GM18508 (cell line): ENCODE results near the gene OLIG3.

ENCODE experiments used
- ATAC-seq: cut with Tn5 transposase; IDR thresholded peaks from one replicate; pipeline ENCODE4 v1.9.1; 2021; ENCODE audit warnings: moderate number of reproducible peaks; ENCODE audit not compliant: insufficient read depth, unreplicated experiment

OLIG3 gene

DNA sequence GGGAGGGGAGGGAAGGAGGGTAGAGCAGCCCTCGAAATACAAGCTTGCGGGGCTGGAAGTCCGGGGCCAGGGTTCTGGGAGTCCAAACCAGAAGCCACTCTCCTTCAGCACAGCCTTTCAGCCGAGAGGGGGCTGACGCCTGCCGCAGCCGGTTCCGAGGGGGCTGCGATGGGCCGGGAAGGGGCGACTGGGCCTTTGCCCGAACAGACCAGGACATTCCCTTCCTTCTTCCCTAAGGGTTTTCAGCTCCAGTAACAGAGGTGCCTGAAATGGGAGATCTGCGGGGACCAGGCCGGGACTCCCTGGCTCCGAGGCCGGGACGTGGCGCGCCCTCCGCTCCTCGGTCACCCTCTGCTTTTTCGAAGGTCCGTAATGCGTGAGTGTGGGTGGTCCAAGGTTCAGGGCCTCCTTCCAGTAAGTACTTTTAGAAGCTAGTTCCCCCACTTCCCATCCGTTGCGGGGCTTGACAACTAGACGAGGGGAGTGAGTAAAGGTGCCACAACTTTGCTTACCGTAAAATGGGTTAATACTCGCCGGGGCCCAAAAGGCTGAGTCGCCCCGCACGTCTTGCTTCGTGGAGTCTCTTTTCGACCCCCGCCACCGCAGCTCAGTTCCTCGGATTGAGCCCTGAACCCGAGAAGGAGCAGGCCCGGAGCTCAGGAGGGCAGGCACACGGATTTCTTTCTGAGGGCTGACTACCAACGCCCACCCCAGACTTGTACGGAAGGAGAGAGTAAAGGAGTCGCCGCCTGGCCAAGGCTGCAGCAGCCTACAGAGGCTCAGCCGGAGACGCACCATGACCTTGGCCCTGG lies 2.9 kb upstream of the OLIG3 start:
- no peak for ATAC-seq

GRCh38 chr6:137496368-137496767 lies 2.2 kb upstream of the OLIG3 start:
- no peak for ATAC-seq

- no peak for ATAC-seq
Observed at GRCh38 chr6:137495703-137496336, 1.6 kb upstream of the OLIG3 start.

GRCh38 chr6:137494988-137495702 lies 951 bp upstream of the OLIG3 start:
- no peak for ATAC-seq

- ATAC-seq, result no peak
Observed at GRCh38 chr6:137493218-137494038, 766 bp downstream of the OLIG3 start.

DNA sequence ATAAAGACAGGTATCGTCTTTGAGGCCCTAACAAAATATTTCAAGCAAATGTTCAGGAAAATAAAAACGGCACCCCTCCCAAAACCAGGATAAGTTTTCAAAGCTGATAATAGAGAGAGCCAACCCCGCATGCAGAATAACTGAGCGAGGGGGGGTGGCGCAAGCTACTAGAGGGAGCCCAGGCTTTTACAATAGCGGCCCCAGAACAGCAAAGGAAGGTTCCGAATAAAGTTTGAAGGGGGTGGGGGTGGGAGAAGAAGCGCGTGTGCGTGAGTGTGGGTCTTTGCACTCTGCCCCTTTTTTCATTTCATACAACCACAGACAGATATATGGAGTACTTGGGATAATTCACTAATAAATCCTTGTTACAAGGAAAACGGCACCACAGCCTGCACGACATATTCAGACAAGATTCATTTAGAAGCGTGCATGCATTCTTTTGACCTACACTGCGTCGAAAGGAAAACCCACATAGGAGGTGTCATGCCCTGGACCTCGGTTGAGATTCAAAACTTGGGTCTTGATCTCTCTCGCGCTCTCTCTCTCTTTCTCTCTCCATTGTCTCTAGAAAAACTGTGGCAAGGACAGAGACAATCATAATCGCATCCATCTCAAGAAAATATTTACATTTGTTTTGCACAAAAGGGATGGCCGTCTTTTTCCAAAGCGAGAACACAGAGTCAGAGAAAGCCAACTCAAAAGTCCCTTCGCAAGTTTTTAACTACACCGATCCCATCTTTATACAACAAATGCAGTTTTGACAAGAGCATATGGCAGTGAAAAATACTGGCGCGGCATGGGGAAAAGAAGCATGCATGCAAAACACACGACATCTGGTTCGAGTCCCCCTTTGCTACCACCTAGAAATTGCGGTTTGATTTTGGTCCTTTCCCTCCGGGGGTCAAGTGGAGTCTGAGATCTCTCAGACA lies 1.6 kb downstream of the OLIG3 start:
- ATAC-seq, result no peak

DNA sequence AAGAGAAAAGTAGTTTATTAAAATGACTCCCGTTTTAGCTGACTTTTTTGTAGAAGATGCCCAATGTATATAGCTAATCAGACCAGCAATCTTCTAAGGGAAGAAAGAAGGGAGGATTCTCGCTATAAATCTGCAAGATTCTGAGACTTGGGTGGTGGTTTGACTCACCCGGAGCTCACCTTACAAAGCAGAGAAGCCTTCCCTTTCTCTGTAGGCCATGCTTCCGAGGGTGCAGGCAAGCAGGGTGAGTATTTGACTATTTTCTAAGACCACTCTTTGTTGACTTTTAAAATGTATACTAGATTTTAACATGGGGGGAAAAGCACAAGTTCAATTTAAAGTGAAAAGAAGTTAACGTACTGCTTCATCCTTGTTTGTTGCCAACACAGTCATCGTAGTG lies 2.7 kb downstream of the OLIG3 start:
- ATAC-seq, result no peak

DNA sequence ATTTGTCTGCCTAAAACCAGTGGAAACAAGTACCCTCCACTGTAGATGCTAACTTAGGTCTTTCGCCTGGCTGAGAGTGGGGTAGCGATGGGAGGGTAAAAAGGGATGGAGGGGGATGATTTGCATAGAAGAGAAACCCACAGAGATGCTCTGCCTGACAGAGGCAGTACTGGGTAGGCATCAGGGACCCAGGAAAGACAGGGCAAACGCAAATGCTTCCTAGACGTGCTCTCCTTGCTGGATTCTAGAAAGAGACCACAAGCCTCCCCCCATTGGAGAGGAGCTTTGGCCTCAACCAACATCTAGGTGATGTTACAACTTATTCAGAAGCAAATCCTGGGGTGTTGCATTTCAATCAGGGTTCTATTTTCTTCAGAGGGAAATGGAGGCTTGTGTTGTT lies 3.2 kb downstream of the OLIG3 start:
- no peak for ATAC-seq

DNA sequence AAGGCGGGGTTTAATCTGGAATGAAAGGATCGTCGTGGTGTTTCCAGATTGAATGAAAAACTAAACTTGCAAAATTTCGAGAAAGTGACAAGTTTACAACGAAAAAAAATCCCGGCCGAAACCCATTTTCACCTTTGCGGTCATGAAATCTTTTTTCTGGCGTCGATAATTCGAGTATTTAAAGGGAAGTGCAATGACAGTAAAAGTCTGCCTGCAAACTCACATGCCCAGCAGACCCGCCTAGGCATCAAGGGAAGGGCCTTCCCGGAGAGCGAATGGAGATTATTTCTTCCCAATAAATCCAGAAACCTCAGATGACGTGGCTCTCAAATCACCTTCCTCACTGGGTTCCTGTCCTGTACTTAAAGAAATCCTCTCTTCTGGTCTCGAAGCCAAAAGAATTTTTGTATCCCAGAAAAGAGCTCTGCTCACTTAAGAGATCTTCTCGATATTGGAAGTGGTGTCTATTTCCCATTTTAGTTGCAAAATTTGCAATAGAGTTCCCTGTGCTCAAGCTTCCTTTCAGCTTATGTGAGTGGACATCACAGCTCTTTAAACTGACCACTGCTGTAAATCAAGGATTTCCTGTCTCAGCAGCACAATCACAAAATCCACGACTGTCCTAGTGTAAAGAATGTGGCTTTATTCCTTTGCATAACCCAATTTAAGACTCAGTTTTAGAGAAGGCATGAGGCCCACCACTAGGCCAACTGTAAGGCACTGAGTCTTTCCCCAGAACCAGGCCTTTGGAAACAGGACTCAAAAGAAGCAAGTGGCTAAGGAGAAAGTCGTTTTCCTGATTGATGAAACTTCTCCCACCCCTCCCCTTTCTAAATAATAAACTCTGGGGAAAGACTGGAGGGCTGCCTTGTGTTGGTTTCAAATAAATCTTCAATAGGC lies 3.9 kb downstream of the OLIG3 start:
- ATAC-seq, result no peak

DNA sequence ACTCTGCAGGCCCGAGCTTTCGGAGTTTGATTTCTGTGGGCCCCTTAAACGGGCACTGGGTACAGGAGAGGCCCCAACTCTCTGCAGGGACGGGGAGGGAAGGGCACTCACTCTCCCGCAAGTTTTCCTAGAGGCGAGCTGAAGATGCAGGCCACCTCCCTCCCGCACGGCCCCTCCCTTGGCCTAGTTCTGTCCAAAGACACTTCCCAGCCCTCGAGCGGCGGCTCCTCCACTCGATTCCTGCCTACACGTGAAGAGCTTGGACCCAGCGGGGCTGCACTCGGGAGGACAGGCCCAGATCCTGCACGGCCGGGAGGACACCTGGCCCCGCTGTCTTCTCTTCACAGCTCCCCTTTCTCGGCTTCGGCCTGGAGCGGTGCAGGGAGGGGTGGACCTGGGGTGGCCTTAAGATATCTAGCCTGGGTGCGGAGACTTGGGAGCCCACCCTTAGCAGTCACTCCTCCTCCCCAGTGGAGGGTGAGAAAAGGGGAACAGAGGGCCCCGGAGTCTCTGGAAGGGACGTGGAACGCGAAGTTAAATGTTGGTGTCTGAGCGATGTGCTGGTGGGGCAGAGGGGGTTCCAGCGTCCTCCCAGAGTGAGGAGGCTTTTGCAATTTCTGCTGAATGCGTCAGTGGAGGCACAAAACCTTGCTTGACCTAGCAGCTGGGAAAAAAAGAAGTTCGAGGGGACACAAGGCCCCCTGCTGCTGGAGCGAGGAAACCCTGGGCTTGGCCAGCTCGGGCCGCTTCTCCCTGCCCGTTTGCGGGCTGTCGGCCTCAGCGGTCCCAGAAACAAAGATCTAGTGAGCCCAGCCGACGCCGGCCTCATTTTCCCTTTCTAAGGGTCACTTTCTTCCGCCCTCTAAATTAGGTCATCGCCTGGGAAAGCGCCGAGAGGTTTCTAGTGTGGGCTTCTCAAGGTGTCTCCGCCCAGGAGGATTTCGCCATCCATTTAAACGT lies 4.9 kb downstream of the OLIG3 start:
- no peak for ATAC-seq

GRCh38 chr6:137488150-137489045 lies 5.8 kb downstream of the OLIG3 start:
- ATAC-seq, result no peak

GRCh38 chr6:137487869-137488149 lies 6.4 kb downstream of the OLIG3 start:
- no peak for ATAC-seq

DNA sequence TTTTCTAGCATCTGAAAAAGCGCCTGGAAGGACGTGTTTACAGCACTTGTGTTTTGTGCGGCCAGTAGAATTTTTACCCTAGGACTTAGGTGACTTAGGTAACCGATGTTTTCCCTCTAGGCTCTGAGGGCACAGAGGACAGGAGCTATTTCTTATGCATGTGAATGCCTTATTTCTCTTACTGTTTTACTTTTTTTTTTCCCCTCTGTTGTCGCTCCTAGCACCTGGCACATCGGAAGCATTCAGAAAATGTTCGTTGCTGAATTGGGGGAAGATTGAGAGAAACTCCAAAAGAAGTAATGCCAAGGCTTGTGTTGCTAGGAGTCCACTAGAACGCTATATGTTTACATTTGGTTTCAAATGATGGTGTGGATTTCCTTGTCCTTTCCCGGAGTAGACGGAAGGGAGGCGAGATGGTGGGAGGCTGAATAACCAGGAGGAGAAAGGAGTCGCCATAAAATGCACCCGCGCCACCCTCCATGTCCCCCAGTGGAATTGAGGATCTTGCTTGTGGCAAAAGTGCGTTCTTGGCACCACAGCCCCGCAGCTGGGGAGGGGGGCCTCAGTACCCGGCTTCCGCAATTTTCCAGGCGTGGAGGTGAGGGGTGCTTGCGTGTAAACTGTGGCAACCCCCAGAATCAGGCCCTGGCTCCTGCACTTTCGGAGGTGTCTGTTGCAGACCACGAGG lies 6.9 kb downstream of the OLIG3 start:
- no peak for ATAC-seq

- ATAC-seq, result no peak
Observed at GRCh38 chr6:137486416-137486815, 7.8 kb downstream of the OLIG3 start.

DNA sequence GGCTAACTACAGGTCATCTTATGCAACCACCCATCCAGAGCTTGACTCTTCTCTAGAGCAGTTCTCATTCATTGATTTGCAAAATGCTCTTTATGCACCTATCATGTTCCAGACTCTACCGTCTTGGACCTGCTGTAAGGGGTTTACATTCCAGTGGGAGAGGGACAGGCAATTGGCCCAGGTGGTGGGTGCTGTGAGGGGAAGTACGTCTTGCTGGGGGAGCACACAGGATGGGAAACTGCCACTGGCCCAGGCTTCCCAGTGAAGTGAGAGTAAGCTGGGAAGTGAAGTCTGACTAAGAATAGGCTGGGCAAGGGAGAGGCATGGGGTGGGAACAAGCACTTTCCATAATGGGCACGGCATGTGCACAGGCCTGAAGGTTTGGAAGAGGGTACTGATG lies 13.8 kb downstream of the OLIG3 start:
- ATAC-seq, result no peak

DNA sequence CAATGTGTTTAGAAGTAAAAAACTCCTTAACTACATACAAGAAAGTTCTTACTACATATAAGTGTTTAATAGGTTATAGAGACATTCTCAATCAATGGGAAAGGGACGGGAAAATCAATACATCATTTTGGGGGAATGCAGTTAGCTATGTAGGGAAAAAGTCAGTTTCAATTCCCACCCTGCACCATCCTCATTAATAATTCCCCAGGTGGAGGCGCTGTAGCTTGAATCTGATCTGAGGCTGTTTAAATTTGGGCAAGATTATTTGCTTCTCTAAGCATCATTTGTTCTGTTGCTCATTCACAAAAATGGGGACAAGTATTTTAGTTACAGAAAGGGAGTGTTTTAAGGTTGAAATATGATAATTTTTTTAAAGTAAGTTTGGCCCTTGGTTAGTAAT lies 19.1 kb downstream of the OLIG3 start:
- no peak for ATAC-seq
